SU-DHL-6 (cell line): Measurements from ENCODE around the gene ZMIZ1.

Experiments used
- H2AFZ ChIP-seq: fragments of 200-600 bp; sonication (generic); 2 replicates; pipeline ENCODE4 v1.6.1; 2014; ENCODE audit warnings: low read depth, mild to moderate bottlenecking, moderate library complexity, mixed read lengths, antibody characterized with exemption, low read length; ENCODE audit not compliant: severe bottlenecking
- H3F3A ChIP-seq: fragments of 200-600 bp; shearing (Covaris generic); 2 replicates; pipeline ENCODE4 v1.6.0; 2016; ENCODE audit warnings: antibody characterized with exemption, mild to moderate bottlenecking; ENCODE audit not compliant: insufficient read depth
- H3K27ac ChIP-seq: fragments of 200-600 bp; sonication (generic); 2 replicates; pipeline ENCODE4 v1.5.1; 2016; ENCODE audit warnings: low read depth, mild to moderate bottlenecking, low read length, moderate library complexity, mixed read lengths
- H3K27me3 ChIP-seq: fragments of 200-600 bp; sonication (generic), shearing (Covaris generic); 2 replicates; pipeline ENCODE4 v1.6.0; 2014; ENCODE audit warnings: mild to moderate bottlenecking, low read length
- H3K36me3 ChIP-seq: fragments of 200-600 bp; sonication (generic); 2 replicates; pipeline ENCODE4 v1.6.1; 2014; ENCODE audit warnings: mild to moderate bottlenecking, low read length, mixed read lengths
- H3K4me2 ChIP-seq: fragments of 300-600, 200-600 bp; shearing (Covaris generic), sonication (generic); 2 replicates; pipeline ENCODE4 v1.6.0; 2014; ENCODE audit warnings: low read length, low read depth, mild to moderate bottlenecking; ENCODE audit not compliant: poor library complexity, severe bottlenecking
- H3K4me3 ChIP-seq: fragments of 200-600 bp; sonication (generic); 2 replicates; pipeline ENCODE4 v1.5.1; 2014; ENCODE audit warnings: antibody characterized with exemption, low read length, mild to moderate bottlenecking, mixed read lengths; ENCODE audit not compliant: insufficient read depth, poor library complexity, severe bottlenecking
- H3K79me2 ChIP-seq: fragments of 200-600 bp; sonication (generic); 2 replicates; pipeline ENCODE4 v1.6.1; 2014; ENCODE audit warnings: mild to moderate bottlenecking, low read length, moderate library complexity; ENCODE audit not compliant: insufficient read depth
- H3K9ac ChIP-seq: fragments of 200-600 bp; sonication (generic); 2 replicates; pipeline ENCODE4 v1.7.0; 2014; ENCODE audit warnings: mild to moderate bottlenecking, low read length
- H3K9me2 ChIP-seq: fragments of 200-600 bp; sonication (generic); replicated peaks from 2 replicates; pipeline ENCODE4 v1.6.1; 2014; ENCODE audit warnings: low read length; ENCODE audit not compliant: insufficient read depth
- H3K9me3 ChIP-seq: fragments of 200-600 bp; sonication (generic); 2 replicates; pipeline ENCODE4 v1.6.1; 2014; ENCODE audit warnings: low read length, mixed read lengths; ENCODE audit not compliant: insufficient read depth
- H4K20me1 ChIP-seq: fragments of 200-600 bp; sonication (generic); 2 replicates; pipeline ENCODE4 v1.6.1; 2014; ENCODE audit warnings: low read depth, mild to moderate bottlenecking, antibody characterized with exemption, low read length, moderate library complexity, mixed read lengths
- EZH2phosphoT487 ChIP-seq: fragments of 200-600 bp; sonication (generic), shearing (Covaris generic); conservative IDR thresholded peaks from 2 replicates; pipeline ENCODE4 v1.6.1; 2018; ENCODE audit warnings: mild to moderate bottlenecking, antibody characterized with exemption, low read length, moderate library complexity, mixed read lengths
- TF ChIP-seq, protein P1 (sequence below): fragments of 200-600 bp; sonication (generic); IDR thresholded peaks from one replicate; pipeline ENCODE4 v1.5.1; 2017; ENCODE audit warnings: antibody characterized with exemption, mild to moderate bottlenecking, low read length, moderate library complexity; ENCODE audit not compliant: insufficient read depth, poor library complexity, severe bottlenecking

The ZMIZ1 gene

DNA sequence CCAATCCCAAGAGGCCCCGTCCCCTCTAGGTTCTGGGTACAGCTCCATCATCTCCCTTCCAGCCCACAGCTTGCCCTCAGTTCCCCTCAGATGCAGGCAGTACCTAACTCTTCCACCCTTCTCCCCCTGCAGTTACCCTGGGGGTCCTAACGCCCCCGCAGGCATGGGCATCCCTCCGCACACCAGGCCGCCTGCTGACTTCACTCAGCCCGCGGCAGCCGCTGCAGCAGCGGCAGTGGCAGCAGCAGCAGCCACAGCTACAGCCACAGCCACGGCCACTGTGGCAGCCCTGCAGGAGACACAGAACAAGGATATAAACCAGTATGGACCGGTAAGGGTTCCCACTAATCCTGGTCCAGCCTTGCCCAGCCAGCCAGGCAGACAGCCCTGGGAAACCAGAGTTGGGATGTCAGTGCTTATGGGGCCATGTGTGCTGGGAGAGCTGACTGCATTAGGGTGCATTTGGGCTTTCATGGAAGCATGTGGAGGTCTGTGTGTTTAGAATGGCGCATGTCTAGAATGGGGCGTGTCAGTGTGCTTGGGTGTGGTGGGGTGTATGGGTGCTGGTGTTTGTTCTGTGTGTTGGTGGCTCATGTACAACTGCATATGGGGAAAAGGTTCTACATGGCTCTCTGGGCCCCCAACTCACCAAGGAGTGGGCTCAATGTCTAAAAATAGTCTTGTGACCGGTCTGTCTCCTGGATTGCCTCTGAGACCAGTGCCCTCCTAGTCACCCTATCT is 223.4 kb downstream of the ZMIZ1 start:
- Histone ChIP-seq H3F3A (no peaks in the 10 kb centered on the region), H3K9me2 (no peaks in the 10 kb centered on the region), H3K4me3 (no peak overlapping the region), H3K9ac (no peak overlapping the region), H4K20me1 (no peaks in the 10 kb centered on the region), H3K79me2 (no peaks in the 10 kb centered on the region), H2AFZ (no peak overlapping the region), H3K9me3 (no peaks in the 10 kb centered on the region), H3K4me2 (no peak overlapping the region), H3K27ac (no peak overlapping the region), H3K36me3 (no peaks in the 10 kb centered on the region), H3K27me3 (no peaks in the 10 kb centered on the region)
- TF ChIP-seq EZH2phosphoT487, result no peak
- TF ChIP-seq, protein P1, sequence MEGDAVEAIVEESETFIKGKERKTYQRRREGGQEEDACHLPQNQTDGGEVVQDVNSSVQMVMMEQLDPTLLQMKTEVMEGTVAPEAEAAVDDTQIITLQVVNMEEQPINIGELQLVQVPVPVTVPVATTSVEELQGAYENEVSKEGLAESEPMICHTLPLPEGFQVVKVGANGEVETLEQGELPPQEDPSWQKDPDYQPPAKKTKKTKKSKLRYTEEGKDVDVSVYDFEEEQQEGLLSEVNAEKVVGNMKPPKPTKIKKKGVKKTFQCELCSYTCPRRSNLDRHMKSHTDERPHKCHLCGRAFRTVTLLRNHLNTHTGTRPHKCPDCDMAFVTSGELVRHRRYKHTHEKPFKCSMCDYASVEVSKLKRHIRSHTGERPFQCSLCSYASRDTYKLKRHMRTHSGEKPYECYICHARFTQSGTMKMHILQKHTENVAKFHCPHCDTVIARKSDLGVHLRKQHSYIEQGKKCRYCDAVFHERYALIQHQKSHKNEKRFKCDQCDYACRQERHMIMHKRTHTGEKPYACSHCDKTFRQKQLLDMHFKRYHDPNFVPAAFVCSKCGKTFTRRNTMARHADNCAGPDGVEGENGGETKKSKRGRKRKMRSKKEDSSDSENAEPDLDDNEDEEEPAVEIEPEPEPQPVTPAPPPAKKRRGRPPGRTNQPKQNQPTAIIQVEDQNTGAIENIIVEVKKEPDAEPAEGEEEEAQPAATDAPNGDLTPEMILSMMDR, result no peak

DNA sequence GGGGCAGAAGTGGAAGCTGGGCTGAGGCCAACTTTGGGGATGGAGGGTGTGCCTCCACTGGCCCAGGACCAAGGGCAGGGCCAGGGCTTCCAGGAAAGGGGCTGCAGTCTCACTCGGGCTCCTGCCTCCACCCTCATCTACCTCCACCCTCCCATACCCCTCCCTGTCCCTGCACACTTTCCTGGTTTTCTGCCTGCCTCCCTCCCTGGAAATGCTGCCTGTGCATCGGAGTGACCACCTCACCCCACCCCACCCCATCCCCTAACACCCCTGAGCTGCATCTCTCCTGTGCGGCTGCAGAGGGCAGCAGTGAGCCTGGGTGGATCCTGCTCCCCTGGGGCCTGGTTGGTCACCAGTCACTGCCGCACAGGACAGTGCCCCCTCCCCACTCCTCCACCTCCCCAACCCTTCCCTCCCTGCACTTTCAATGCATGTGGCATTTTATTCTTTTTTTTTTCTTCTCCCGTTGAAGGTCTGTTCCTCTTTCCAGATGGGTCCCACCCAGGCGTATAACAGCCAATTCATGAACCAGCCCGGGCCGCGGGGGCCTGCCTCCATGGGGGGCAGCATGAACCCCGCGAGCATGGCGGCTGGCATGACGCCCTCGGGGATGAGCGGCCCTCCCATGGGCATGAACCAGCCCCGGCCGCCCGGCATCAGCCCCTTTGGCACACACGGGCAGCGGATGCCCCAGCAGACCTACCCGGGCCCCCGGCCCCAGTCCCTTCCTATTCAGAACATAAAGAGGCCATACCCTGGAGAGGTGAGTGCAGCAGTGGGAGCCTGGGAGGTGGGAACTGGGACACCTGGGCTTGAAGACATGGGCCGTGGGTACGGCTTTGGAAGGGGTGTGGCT is 224.4 kb downstream of the ZMIZ1 start:
- H3K27ac ChIP-seq, result no peak overlapping the region
- no peaks in the 10 kb centered on the region for H3K36me3 ChIP-seq
- H3K4me3 ChIP-seq, result no peak overlapping the region
- no peaks in the 10 kb centered on the region for H3K9me3 ChIP-seq
- H3K4me2 ChIP-seq, result no peak overlapping the region
- H3K79me2 ChIP-seq, result no peaks in the 10 kb centered on the region
- no peak overlapping the region for H3K9ac ChIP-seq
- H4K20me1 ChIP-seq, result no peaks in the 10 kb centered on the region
- no peaks in the 10 kb centered on the region for H3K27me3 ChIP-seq
- TF ChIP-seq, protein P1, result peak; percentile 28
- no peak for TF ChIP-seq EZH2phosphoT487
- no peaks in the 10 kb centered on the region for H3K9me2 ChIP-seq
- H3F3A ChIP-seq, result no peaks in the 10 kb centered on the region
- H2AFZ ChIP-seq, result no peak overlapping the region

DNA sequence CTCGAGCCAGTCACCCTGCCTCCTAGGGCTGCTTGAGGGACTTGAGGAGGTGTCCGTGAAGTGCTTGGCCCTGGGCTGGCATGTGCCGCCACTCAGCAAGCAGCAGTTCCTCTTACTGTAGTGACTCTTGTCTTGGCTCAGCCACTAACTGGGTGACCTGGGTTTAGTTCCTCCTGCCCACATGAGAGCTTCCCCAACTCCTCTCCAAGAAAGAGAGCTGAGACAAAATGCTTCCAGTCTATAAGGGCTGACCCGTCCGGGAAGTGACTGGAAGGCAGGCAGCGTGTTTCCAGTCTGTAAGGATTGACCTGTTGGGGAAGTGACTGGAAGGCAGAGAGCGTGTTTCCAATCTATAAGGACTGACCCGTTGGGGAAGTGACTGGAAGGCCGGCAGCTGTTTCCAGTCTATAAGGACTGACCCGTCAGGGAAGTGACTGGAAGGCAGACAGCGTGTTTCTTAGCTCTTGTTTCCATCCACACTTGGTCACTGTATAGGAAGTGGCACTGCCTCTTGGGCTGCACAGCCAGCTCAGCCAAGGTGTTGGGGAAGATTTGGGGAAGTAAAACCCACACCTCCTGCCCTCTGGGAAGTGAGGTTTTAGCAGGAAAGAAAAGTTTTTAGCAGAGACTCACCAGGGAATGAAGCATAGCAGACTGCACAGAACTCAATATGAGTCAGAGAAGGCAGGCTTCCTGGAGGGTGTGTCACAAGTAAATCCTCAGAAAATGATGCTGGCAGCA is 225.2 kb downstream of the ZMIZ1 start:
- Histone ChIP-seq H4K20me1 (no peaks in the 10 kb centered on the region), H3K4me3 (no peak overlapping the region), H3K27me3 (no peaks in the 10 kb centered on the region), H3K79me2 (no peaks in the 10 kb centered on the region), H3K36me3 (no peaks in the 10 kb centered on the region), H3K27ac (no peak overlapping the region), H2AFZ (no peak overlapping the region), H3K9me2 (no peaks in the 10 kb centered on the region), H3K9ac (no peak overlapping the region), H3K4me2 (no peak overlapping the region), H3F3A (no peaks in the 10 kb centered on the region), H3K9me3 (no peaks in the 10 kb centered on the region)
- TF ChIP-seq EZH2phosphoT487, result no peak
- TF ChIP-seq, protein P1, result no peak
